ACC112 (cell line): ENCODE measurements around the gene PTPRN2.
"Not testable (repeated sequence)": the region's sequence is repeated elsewhere in the genome, so short reads cannot be mapped to it uniquely, and the experiment has no call there.

ENCODE experiments used
- H2AFZ ChIP-seq: fragments of 200-600 bp; sonication (generic); one replicate; pipeline ENCODE4 v1.6.0; 2017; ENCODE audit warnings: antibody characterized with exemption, low read length; ENCODE audit not compliant: unreplicated experiment
- H3K27ac ChIP-seq: fragments of 200-600 bp; sonication (generic); 2 replicates; pipeline ENCODE4 v1.5.1; 2014; ENCODE audit warnings: low read depth, mild to moderate bottlenecking, antibody characterized with exemption, low read length, moderate library complexity
- H3K27me3 ChIP-seq: fragments of 200-600 bp; sonication (generic); 2 replicates; pipeline ENCODE4 v1.6.1; 2014; ENCODE audit warnings: mild to moderate bottlenecking, antibody characterized with exemption, low read length, moderate library complexity, mixed read lengths; ENCODE audit not compliant: insufficient read depth
- H3K36me3 ChIP-seq: fragments of 200-600 bp; sonication (generic); 2 replicates; pipeline ENCODE4 v1.6.1; 2016; ENCODE audit warnings: mild to moderate bottlenecking, antibody characterized with exemption, low read length, moderate library complexity, mixed read lengths; ENCODE audit not compliant: insufficient read depth
- H3K4me1 ChIP-seq: fragments of 200-600 bp; sonication (generic); one replicate; pipeline ENCODE4 v1.6.1; 2016; ENCODE audit warnings: low read length, mixed read lengths; ENCODE audit not compliant: insufficient read depth, unreplicated experiment, control insufficient read depth
- H3K4me3 ChIP-seq: fragments of 200-600 bp; sonication (generic); 2 replicates; pipeline ENCODE4 v1.5.1; 2014; ENCODE audit warnings: mild to moderate bottlenecking, low read depth, low read length
- H3K79me2 ChIP-seq: fragments of 200-600 bp; sonication (generic); one replicate; pipeline ENCODE4 v1.6.0; 2016; ENCODE audit warnings: low read length; ENCODE audit not compliant: control insufficient read depth, unreplicated experiment, insufficient read depth

Gene PTPRN2

DNA sequence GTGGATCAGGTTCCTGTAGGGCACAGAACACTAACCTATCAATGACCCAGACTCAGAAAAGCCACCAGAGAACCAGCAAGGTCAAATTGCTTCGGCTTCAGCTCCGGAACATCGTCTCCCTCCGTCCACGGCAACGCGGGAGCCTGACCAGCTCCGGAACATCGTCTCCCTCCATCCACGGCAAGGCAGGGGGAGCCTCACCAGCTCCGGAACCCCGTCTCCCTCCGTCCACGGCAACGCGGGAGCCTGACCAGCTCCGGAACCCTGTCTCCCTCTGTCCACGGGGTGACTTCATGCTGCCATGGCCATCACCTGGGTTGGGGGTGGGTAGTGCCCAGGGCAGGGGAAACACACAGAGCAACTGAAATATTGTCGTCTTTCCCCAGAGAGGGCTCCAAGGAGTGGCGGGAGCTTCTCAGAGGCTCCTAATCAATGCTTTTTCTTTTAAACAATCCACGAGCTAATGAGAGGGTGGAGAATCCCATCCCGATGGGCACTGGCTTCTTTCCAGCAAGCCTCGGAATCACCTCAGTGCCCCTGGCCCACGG lies 847.3 kb downstream of the PTPRN2 start:
- H3K79me2 ChIP-seq: no peaks in the 10 kb centered on the region
- no peaks in the 10 kb centered on the region for H3K36me3 ChIP-seq
- H3K4me1 ChIP-seq: no peaks in the 10 kb centered on the region
- H3K27ac ChIP-seq: no peak overlapping the region
- no peak overlapping the region for H3K4me3 ChIP-seq
- H3K27me3 ChIP-seq: no peaks in the 10 kb centered on the region
- H2AFZ ChIP-seq: no peak overlapping the region

DNA sequence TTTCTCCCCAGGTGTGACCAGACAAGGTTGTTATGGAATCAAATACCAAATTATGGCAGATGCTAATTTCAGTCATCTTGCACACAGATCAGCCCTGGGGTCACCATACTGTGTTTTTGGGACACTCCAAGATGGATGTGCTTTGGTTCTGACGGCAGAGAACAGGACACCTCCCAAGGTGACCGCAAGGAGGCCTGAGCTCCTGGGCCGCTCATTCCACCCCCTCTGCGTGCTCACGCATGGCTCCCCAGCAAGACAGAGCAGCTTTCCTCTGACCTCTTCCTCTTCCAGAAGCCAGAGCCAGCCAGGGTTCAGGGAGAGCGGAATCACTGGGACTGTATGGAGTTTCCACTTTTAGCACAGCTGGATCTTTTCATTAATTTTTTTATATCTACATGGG lies 848.0 kb downstream of the PTPRN2 start:
- no peak overlapping the region for H2AFZ ChIP-seq
- H3K79me2 ChIP-seq: no peaks in the 10 kb centered on the region
- H3K27ac ChIP-seq: no peak overlapping the region
- H3K27me3 ChIP-seq: no peaks in the 10 kb centered on the region
- H3K36me3 ChIP-seq: no peaks in the 10 kb centered on the region
- no peak overlapping the region for H3K4me3 ChIP-seq
- no peaks in the 10 kb centered on the region for H3K4me1 ChIP-seq

DNA sequence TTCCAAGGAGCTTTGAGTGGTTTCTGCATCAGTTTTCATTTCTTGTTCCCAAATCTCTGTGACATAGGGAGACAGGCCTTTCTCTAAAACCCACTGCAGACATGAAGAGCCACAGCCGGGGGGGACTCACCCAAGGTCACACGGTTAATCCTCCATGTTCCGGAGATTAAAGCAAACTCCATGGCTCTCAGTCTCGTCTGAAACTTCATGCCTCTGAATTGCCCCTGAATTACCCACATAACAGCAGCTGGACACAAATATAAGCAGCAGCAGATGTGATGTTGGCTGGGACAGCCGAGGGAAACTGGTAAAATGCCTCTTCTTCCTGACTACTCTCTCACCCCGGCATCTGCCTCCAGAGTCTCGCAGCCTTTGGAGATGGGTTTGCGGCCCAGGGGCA lies 848.6 kb downstream of the PTPRN2 start:
- Histone ChIP-seq H3K27ac (no peak overlapping the region), H3K27me3 (no peaks in the 10 kb centered on the region), H3K4me1 (no peaks in the 10 kb centered on the region), H3K4me3 (no peak overlapping the region), H3K36me3 (no peaks in the 10 kb centered on the region), H3K79me2 (no peaks in the 10 kb centered on the region), H2AFZ (no peak overlapping the region)

DNA sequence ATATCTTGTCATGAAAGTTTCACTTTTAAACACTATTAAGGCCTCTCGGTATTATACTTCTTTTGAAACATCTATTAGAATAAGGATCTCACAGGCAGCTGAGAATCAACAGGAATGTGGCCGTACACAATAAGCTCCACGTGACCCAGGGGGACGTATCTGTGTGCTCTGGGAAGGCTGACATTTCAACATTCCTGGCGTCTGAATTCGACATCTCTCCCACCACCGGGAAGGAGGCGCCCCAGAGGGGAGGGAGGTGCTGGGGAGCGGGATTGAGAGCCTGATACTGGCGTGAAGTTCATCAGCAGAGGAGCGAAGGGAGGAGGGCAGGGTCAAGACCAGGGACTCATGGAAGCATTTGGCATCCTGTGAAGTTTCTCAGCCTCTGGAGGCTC lies 849.6 kb downstream of the PTPRN2 start:
- Histone ChIP-seq H2AFZ (no peak overlapping the region), H3K36me3 (no peaks in the 10 kb centered on the region), H3K27me3 (no peaks in the 10 kb centered on the region), H3K4me1 (no peaks in the 10 kb centered on the region), H3K79me2 (no peaks in the 10 kb centered on the region), H3K27ac (no peak overlapping the region), H3K4me3 (no peak overlapping the region)

DNA sequence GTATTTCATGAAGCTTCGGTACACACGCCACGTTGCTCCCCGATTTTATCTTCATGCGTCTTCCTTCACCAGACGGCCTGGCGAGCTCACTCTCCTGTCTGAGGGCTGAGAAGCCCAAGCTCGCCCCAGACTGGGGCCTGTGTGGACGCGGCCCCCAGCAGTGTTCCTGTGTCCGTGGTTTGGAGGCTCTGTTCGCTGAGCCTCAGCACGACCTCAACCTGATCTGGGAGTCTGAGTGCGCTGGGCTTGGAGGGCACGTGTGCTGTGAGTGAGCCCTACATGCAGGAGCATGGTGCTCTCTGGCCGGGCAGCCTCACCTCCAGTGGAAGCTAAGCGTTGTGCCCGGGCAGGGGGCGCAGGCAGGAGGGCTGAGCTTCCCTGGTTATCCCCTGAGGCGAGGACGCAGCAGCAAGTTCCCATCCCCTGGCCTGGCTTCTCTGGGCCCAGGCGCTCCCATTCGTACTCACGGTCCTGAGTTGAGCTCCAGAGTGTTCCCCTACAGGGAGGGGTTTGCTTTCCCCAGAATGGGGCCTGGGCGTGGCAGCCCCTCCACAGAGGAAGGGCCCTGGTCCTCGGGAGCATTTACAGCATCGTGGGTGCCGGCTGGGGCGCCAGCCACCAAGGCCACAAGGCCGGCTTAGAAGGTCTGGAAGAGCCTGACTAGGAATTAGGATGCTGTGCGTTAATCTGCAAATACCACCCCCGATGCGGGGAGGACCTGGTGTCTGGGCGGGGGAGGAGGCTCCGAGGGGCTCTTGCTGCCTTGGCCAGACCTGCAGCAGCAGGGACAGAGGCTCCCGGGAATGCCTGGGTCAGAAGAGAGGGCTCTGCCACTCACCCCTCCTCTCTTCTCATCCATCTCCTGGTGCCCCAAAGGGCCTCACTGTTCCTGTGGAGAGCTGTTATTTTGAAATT lies 850.2 kb downstream of the PTPRN2 start:
- H3K36me3 ChIP-seq: no peaks in the 10 kb centered on the region
- H3K4me3 ChIP-seq: no peak overlapping the region
- no peak overlapping the region for H3K27ac ChIP-seq
- H3K4me1 ChIP-seq: no peaks in the 10 kb centered on the region
- H2AFZ ChIP-seq: no peak overlapping the region
- H3K27me3 ChIP-seq: no peaks in the 10 kb centered on the region
- H3K79me2 ChIP-seq: no peaks in the 10 kb centered on the region

DNA sequence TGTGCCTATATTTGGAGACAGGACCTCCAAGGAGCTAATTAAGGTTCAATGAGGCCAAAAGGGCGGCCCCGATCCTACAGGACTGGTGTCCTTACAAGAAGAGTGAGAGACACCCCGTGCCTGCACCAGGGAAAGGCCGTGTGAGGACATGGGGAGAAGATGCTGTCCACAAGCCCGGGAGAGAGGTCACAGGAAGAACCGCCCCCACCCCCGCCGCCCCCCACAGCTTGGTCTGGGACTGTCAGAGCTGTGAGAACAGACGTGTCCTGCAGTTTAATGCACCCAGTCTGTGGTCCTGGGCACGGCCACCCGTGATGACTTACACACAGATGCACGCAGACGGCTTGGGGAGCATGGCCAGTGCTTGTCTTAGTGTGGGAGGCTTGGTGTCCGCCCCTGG lies 851.3 kb downstream of the PTPRN2 start:
- Histone ChIP-seq H3K27ac (no peak overlapping the region), H3K27me3 (no peaks in the 10 kb centered on the region), H3K4me1 (no peaks in the 10 kb centered on the region), H3K79me2 (no peaks in the 10 kb centered on the region), H2AFZ (no peak overlapping the region), H3K36me3 (no peaks in the 10 kb centered on the region), H3K4me3 (no peak overlapping the region)

DNA sequence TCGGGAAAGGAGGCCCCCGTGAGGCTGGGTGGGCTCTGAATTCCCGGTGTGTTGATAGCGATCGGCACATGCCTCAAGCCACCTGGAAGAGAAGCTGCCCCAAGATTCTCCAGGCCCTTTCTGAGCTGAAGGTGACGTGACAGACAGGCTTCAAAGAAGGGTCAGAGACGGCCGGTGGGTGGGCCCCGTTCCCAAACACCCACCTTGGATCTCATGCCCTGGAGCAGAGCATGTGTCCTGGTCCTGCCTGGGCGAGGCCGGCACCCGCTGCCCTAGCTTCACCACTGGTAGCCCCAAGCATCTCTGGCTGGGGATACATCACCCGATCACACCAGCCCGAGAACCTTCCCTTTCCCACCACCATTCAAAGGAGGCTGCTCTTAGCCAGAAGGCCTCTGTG lies 851.8 kb downstream of the PTPRN2 start:
- Histone ChIP-seq H3K4me1 (no peaks in the 10 kb centered on the region), H3K27me3 (no peaks in the 10 kb centered on the region), H3K27ac (no peak overlapping the region), H3K4me3 (no peak overlapping the region), H2AFZ (no peak overlapping the region), H3K36me3 (no peaks in the 10 kb centered on the region), H3K79me2 (no peaks in the 10 kb centered on the region)

DNA sequence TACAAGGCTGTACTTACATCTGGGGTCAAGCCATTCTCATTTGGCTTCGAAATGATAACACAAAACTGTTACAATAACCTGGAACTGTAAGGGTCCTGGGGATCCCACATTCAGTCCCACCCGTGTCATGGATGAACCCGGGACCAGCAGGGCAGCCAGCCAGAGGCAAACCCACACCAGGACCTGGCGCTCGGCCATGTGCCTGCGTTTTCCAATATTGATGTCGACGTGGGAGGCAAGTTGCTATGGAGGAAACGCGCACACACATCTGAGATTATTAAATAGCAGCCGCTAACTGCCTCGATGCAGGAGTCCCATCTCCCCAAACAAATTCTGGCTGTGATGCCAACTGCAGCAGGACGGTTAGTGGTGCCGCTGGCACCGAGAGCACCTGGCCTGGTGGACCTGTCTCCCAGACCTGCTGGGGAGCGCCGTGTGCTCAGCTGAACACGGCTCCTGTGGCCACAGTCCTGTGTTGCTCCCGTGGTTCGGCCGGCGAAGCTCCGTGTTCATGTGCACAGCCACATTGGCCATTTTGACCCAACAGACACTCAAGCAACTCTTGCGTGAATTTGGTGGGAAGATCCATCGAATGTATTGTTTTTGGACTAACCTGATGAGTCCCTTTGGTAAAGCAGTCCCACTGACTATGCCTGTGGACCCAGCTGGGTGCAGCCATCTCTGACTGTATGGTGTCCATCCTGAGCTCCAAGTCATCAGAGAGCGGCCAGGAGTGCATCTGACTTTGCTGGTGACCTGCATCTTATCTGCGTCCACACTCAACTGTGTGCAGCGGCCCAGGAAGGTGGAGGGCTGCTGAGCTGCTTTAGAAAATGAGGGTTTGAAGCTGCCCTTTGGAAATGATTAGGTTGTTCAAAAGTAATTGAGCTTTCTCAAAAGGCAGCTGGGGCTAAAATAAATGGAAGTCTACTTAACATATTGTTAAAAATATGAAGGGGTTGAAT lies 852.7 kb downstream of the PTPRN2 start:
- Histone ChIP-seq H3K27ac (no peak overlapping the region), H3K27me3 (no peaks in the 10 kb centered on the region)

DNA sequence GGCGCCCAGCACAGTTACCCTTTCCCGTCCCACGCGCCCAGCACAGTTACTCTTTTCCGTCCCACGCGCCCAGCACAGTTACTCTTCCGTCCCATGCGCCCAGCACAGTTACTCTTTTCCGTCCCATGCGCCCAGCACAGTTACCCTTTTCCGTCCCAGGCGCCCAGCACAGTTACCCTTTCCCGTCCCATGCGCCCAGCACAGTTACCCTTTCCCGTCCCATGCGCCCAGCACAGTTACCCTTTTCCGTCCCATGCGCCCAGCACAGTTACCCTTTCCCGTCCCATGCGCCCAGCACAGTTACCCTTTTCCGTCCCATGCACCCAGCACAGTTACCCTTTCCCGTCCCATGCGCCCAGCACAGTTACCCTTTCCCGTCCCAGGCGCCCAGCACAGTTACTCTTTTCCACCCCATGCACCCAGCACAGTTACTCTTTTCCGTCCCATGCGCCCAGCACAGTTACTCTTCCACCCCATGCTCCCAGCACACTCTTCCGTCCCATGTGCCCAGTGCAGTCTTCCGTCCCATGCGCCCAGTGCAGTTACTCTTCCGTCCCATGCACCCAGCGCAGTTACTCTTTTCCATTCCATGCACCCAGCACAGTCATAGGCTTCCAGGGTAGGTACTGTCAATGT lies 853.7 kb downstream of the PTPRN2 start:
- H2AFZ ChIP-seq, H3K27me3 ChIP-seq, H3K4me1 ChIP-seq, H3K79me2 ChIP-seq, H3K36me3 ChIP-seq, H3K27ac ChIP-seq, H3K4me3 ChIP-seq: not testable (repeated sequence)

More for the DNA sequence above, 852.7 kb downstream of the PTPRN2 start:
- Histone ChIP-seq H3K79me2 (no peaks in the 10 kb centered on the region), H3K36me3 (no peaks in the 10 kb centered on the region), H3K4me1 (no peaks in the 10 kb centered on the region), H2AFZ (no peak overlapping the region), H3K4me3 (no peak overlapping the region)

DNA sequence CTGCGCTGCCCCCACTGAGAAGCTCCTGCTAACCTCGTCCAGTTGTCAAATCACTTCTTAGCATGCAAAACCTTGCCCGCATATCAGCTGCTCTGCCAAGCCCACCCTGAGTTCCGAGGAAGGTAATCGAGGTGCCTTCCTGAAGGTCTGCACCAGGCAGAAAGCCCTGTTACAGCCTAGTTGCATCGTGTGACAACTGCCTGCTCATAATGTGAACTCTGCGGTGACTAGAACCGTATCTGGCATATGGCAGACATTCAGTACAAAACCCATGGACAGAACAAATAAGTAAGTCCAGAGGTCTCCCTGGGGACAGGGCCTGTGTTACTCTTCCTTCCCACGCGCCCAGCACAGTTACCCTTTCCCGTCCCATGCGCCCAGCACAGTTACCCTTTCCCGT lies 856.5 kb downstream of the PTPRN2 start:
- Histone ChIP-seq H3K79me2 (no peaks in the 10 kb centered on the region), H2AFZ (no peak overlapping the region), H3K4me1 (no peaks in the 10 kb centered on the region), H3K27me3 (no peaks in the 10 kb centered on the region), H3K27ac (no peak overlapping the region), H3K36me3 (no peaks in the 10 kb centered on the region), H3K4me3 (no peak overlapping the region)
